HTERT RPE-1 (cell line): ENCODE results near the gene CCDC137.

Experiments used
- in situ Hi-C: fragments of 300-500 bp; cut with MboI; formaldehyde crosslinking; loops from 4 replicates; pipeline ENCODE4 v1.14.3; 2020; ENCODE audit warnings: low sequenced_read_pairs

The CCDC137 gene

GRCh38 chr17:81682565-81683207 is 16.1 kb downstream of the CCDC137 start:
- in situ Hi-C loops = no loop called here

GRCh38 chr17:81683208-81683583 is 16.7 kb downstream of the CCDC137 start:
- in situ Hi-C loops = no loop called here

- in situ Hi-C loops = no loop called here
Observed at GRCh38 chr17:81683584-81684441, 17.3 kb downstream of the CCDC137 start, which contains the start of the genes ARL16 and HGS. Gene ARL16, minus strand, starts transcription at chr17:81683797. Its CDS starts 44 bp downstream, at chr17:81683753. Gene HGS, plus strand, starts transcription at chr17:81684011. Its CDS starts 56 bp downstream, at chr17:81684067.

- in situ Hi-C loops = no loop called here
Observed at GRCh38 chr17:81684442-81684911, 17.9 kb downstream of the CCDC137 start.

GRCh38 chr17:81685108-81685507 is 18.6 kb downstream of the CCDC137 start:
- in situ Hi-C loops = no loop called here

- in situ Hi-C loops = no loop called here
Observed at GRCh38 chr17:81686614-81687013, 20.1 kb downstream of the CCDC137 start.

- in situ Hi-C loops = no loop called here
Observed at GRCh38 chr17:81687770-81688541, 21.4 kb downstream of the CCDC137 start.

- in situ Hi-C loops = no loop called here
Observed at GRCh38 chr17:81688616-81689015, 22.1 kb downstream of the CCDC137 start.

- in situ Hi-C loops = no loop called here
Observed at GRCh38 chr17:81690066-81690465, 23.5 kb downstream of the CCDC137 start.

- in situ Hi-C loops = no loop called here
Observed at GRCh38 chr17:81690549-81690948, 24.0 kb downstream of the CCDC137 start.

GRCh38 chr17:81691196-81691595 is 24.7 kb downstream of the CCDC137 start:
- in situ Hi-C loops = no loop called here

GRCh38 chr17:81691608-81692007 is 25.1 kb downstream of the CCDC137 start:
- in situ Hi-C loops = no loop called here

GRCh38 chr17:81693509-81694210 is 27.1 kb downstream of the CCDC137 start:
- in situ Hi-C loops = no loop called here

GRCh38 chr17:81694810-81695209 is 28.3 kb downstream of the CCDC137 start:
- in situ Hi-C loops = no loop called here

- in situ Hi-C loops = no loop called here
Observed at GRCh38 chr17:81695211-81695610, 28.7 kb downstream of the CCDC137 start.

- in situ Hi-C loops = no loop called here
Observed at GRCh38 chr17:81695801-81696200, 29.3 kb downstream of the CCDC137 start.

GRCh38 chr17:81696218-81696941 is 29.8 kb downstream of the CCDC137 start:
- in situ Hi-C loops = no loop called here

GRCh38 chr17:81697261-81698044 is 30.9 kb downstream of the CCDC137 start:
- in situ Hi-C loops = no loop called here
